OCI-LY1 (cell line): ENCODE results near the gene MAPK11.

ENCODE experiments used
- EZH2 ChIP-seq: fragments of 200-600 bp; sonication (generic), shearing (Covaris generic); IDR thresholded peaks from 2 replicates; pipeline ENCODE4 v1.8.0; 2017; ENCODE audit warnings: borderline replicate concordance, mixed run types, mild to moderate bottlenecking, antibody characterized with exemption, low read length, moderate library complexity, mixed read lengths
- TF ChIP-seq, protein P1 (sequence below): fragments of 200-600 bp; sonication (generic), shearing (Covaris generic); IDR thresholded peaks from 2 replicates; pipeline ENCODE4 v1.5.1; 2017; ENCODE audit warnings: mild to moderate bottlenecking, antibody characterized with exemption, low read length, moderate library complexity, mixed read lengths

DNA sequence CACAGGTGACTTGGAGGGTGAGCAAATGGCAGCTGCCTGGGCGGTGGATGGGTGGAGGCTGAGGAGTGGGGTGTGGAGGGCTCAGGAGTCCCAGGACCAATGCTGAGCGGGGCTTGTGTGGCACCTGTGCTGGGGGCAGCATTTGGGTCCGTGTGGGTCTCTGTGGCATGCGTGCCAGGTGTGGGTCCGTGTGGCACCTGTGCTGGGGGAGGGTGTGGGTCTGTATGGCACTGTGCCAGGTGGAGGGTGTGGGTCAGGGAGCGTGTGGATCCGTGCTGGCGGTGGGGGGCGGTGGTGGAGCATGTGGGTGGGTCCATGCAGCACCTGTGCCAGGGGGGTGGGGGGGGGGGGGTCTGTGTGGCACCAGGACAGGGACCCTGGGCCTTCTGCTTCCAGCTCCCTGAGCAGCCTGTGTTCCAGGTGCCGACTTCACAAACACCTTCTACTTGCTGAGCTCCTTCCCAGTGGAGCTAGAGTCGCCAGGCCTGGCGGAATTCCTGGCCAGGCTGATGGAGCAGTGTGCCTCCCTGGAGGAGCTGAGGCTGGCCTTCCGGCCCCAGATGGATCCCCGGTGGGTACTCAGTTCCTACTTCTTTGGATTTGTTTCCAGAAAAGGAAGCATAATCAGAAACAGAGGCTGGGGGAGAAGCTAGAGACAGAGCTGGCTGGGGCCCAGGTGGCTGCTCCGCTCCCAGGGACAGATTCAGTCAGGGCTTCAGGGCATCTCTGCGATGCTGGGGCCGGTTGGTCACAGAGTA, 54.7 kb downstream of the MAPK11 start:
- TF ChIP-seq EZH2 = no peak
- TF ChIP-seq, protein P1, sequence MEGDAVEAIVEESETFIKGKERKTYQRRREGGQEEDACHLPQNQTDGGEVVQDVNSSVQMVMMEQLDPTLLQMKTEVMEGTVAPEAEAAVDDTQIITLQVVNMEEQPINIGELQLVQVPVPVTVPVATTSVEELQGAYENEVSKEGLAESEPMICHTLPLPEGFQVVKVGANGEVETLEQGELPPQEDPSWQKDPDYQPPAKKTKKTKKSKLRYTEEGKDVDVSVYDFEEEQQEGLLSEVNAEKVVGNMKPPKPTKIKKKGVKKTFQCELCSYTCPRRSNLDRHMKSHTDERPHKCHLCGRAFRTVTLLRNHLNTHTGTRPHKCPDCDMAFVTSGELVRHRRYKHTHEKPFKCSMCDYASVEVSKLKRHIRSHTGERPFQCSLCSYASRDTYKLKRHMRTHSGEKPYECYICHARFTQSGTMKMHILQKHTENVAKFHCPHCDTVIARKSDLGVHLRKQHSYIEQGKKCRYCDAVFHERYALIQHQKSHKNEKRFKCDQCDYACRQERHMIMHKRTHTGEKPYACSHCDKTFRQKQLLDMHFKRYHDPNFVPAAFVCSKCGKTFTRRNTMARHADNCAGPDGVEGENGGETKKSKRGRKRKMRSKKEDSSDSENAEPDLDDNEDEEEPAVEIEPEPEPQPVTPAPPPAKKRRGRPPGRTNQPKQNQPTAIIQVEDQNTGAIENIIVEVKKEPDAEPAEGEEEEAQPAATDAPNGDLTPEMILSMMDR = no peak
